Kidney epithelial cell (primary cell): ENCODE data around the gene SLC25A1. TPM values are rescaled to one million over a fixed set of nuclear protein-coding genes. Genes with fewer than 3 reads are reported as not detected.

Experiments
- DNase-seq: peaks from one replicate; pipeline ENCODE4 v3.0.0-alpha.2; 2010; ENCODE audit warnings: low read depth
- H3K27me3 ChIP-seq: 2 replicates; pipeline ENCODE4 v1.6.0; 2011; ENCODE audit warnings: low read length; ENCODE audit not compliant: control insufficient read depth, insufficient read depth
- H3K36me3 ChIP-seq: 2 replicates; pipeline ENCODE4 v1.5.1; 2011; ENCODE audit warnings: low read length; ENCODE audit not compliant: control insufficient read depth, insufficient read depth
- H3K4me3 ChIP-seq: 2 replicates; pipeline ENCODE4 v1.5.1; 2011; ENCODE audit warnings: low read depth, mild to moderate bottlenecking, control low read depth, low read length
- total RNA-seq: library from RNA; depleted of rRNA; stranded (reverse); fragments of >200 nt; gene quantifications from 2 replicates; pipeline ENCODE4 v1.2.3, GENCODE V29; 2015
- TF ChIP-seq, protein P1 (sequence below): IDR thresholded peaks from 2 replicates; pipeline ENCODE4 v1.5.1; 2011; ENCODE audit warnings: mild to moderate bottlenecking, moderate library complexity, low read length, control low read depth, inconsistent platforms; ENCODE audit not compliant: insufficient read depth, poor library complexity, severe bottlenecking

The SLC25A1 gene
- total RNA-seq, 1 donor from 2014 or later, result 82.7 TPM

DNA sequence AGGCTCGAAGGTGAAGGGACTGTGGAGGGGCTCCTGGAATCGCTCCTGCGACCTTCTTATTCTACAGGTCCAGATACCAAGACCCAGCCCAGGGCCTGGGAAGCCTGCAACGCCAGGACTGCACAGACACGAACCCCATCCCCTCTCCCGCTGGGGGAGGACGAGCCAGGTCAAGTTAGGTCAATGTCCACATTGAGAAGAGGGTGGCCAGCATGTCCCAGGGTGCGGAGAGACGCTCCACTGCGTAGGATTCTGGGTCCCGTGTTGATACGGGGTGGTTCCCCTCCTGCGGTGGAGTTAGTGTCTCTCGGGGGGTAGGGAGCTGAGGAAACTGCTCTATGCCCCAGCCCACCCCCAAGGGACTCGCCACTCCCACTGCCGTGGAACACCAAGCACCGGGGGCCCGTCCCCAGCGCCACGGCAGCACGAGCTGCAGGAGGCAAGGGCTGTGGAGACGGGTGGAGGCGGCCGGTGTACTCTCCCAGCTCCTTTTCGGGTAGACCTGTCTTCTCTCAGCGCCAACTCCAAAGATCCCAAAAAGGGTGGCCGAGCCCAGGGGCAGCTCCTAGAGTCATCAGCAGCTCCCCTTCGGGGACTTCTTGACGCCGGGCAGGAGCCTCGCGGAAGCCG is 30.0 kb downstream of the SLC25A1 start:
- Histone ChIP-seq H3K4me3 (no peak overlapping the region), H3K27me3 (peaks cover 53% of the 10 kb centered on the region), H3K36me3 (no peaks in the 10 kb centered on the region)
- no peak for DNase-seq
- TF ChIP-seq, protein P1, sequence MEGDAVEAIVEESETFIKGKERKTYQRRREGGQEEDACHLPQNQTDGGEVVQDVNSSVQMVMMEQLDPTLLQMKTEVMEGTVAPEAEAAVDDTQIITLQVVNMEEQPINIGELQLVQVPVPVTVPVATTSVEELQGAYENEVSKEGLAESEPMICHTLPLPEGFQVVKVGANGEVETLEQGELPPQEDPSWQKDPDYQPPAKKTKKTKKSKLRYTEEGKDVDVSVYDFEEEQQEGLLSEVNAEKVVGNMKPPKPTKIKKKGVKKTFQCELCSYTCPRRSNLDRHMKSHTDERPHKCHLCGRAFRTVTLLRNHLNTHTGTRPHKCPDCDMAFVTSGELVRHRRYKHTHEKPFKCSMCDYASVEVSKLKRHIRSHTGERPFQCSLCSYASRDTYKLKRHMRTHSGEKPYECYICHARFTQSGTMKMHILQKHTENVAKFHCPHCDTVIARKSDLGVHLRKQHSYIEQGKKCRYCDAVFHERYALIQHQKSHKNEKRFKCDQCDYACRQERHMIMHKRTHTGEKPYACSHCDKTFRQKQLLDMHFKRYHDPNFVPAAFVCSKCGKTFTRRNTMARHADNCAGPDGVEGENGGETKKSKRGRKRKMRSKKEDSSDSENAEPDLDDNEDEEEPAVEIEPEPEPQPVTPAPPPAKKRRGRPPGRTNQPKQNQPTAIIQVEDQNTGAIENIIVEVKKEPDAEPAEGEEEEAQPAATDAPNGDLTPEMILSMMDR, result no peak

DNA sequence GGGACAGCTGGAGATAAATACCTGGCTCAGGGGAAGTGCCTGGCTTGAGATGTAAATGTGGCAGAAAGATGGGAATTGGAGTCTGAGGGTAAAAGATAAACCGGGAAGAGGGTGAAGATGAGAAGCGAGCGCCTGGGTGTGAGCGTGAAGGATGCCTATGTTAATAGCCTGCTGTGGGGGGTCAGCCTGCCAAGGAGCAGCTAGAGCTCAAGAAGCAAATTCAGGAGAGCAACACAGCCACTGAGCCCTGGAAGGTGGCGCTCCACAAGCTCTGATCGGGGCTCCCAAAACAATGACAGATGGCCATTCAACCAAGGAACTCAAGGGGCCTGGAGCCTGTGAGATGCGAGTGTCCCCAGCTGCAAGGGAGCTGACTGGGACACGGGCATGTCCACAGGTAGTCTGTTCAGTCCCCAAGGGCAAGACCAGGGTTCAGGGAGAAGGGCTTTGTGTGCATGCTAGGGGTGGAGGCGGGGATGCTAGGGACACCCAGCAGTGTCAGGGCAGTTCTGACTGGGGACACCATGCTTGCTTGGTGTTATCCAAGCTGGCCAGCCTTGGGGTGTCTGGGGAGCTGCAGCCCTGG is 31.2 kb downstream of the SLC25A1 start:
- Histone ChIP-seq H3K4me3 (no peak overlapping the region), H3K36me3 (peaks cover under 1% of the 10 kb centered on the region), H3K27me3 (peaks cover 47% of the 10 kb centered on the region)
- DNase-seq, result no peak
- TF ChIP-seq, protein P1, result no peak

DNA sequence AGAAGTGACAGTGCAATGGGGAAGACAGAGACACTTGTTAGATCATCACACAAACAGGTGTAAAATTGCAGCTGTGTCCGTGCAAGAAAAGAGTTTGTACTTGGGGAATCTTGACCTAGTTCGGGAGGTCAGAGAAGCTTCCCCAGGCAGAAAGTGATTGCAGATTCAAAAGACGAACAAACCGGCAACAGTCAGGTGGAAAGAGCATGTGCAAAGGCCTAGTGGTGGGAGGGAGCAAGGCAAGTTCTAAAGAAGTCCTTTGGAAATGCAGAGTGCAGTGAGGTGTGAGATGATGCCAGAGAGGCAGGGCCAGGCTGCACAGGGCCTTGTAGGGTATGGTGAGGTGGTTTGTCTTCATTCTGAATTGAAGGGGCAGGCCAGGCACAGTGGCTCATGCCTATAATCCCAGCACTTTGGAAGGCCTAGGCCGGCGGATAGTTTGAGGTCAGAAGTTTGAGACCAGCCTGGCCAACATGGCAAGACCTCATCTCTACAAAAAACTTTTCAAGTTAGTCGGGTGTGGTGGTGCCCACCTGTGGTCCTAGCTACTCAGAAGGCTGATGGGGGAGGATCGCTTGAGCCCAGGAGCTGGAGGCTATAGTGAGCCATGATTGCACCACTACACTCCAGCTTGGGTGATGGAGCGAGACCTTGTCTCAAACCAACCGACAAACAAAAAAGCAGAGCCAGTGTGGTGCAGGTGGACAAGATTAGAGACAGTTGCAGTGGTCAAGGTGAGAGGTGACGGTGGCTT is 32.1 kb downstream of the SLC25A1 start:
- Histone ChIP-seq H3K27me3 (peaks cover 38% of the 10 kb centered on the region), H3K4me3 (no peak overlapping the region), H3K36me3 (peaks cover 2% of the 10 kb centered on the region)
- DNase-seq, result no peak
- TF ChIP-seq, protein P1, result no peak

DNA sequence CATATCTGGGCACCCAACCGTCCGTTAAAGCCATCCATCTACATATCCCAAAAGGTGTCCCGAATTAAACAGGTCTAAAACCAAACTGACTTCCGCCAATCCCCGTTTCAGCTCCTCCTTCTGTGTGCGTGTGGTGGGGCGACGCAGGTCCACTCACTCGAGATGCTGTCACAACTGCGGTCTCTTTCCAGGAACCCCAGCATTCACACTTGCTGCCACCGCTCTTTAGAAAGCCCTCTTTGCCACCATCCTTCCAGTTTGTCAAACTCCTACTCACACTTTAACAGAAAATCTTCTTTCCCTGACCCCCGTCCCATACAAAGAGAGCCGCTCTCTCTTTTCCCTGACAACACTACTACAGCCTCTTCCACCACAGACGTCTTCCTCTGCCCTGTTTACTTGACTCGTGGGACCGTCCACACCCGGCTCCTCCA is 34.6 kb downstream of the SLC25A1 start:
- DNase-seq, result no peak
- H3K27me3 ChIP-seq, result peaks cover 21% of the 10 kb centered on the region
- H3K36me3 ChIP-seq, result peaks cover 7% of the 10 kb centered on the region
- peak overlapping the region; percentile 85 for H3K4me3 ChIP-seq
- TF ChIP-seq, protein P1, result no peak

DNA sequence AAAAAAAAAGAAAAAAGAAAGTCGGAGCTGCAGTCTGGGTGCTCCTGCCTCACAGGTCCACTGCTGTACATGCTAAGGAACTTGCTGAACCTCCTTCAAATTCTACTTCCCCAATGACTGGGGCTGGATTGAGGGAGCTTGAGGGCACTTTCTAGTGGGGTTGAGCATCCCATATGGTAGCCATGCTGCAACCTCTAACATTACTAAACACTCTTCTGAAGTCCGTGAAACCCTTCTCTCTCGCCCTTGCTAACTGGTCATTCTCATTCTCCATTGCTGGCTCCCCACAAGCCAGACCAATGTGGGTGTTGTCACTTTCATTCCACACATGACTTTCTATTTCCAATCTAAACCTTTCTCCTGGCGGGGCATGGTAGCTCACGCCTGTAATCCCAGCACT is 35.3 kb downstream of the SLC25A1 start:
- no peak for DNase-seq
- Histone ChIP-seq H3K36me3 (peaks cover 7% of the 10 kb centered on the region), H3K27me3 (peaks cover 13% of the 10 kb centered on the region), H3K4me3 (no peak overlapping the region)
- TF ChIP-seq, protein P1, result no peak
